Activated CD8-positive, alpha-beta memory T cell treated with anti-CD3 and anti-CD28 coated beads, Interleukin-2, amount 50 U/mL, for 24 hours (primary cell): ENCODE data around the gene PURB.
"Not testable (repeated sequence)": the region's sequence is repeated elsewhere in the genome, so short reads cannot be mapped to it uniquely, and the experiment has no call there.

Experiments used
- DNase-seq: peaks from one replicate; pipeline ENCODE4 v3.0.0-alpha.2; 2020; ENCODE audit errors: extremely low read depth

Gene PURB

DNA sequence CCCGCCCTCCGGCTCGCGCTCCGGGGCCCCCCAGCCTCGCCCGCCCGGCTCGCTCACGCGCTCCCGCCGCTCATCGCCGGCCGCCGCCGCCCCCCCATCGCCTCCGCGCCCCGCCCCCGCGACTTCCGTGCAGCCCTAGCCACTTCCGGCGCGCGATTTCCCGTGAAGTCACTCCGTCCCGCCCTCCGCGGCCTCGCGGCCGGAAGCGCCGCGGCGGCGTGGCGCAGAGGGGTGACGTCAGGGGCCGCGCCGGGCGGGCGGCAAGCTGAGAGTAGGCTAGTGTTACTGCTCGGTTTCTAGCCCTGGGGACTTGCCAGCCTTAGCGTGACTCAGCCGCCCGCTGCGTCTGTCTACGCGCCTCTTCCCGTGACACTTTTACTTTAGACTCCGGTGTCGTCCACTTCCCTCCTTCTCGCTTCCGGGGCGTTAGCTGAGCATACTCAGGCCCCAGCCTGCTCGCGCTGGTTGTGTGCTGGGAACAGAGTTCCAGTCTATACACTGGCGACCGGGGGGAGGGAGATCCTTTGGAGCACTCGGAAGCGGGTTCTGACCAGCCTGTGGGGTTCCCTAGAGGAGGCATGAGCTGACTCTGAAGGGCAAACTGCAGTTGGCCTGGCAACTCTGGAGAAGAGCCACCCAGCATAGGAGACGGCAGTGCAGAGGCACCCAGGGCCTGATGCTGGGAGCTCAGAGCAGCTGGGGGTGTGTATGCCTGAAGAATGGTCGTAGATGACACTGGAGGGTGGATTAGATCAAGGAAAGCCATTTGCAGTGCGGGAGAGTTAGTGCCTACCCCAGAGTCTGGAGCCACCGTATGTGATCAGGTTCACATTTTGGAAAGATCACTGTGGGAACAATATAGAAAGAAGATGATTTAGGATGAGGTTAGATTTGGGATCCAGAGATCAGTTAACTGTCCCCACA lies at the start of gene PURB:
Gene PURB, minus strand, starts transcription at position 137 of the 924 bp plus-strand sequence. CDS start 182 bp downstream, outside the sequence.
- DNase-seq: peak; percentile 84

DNA sequence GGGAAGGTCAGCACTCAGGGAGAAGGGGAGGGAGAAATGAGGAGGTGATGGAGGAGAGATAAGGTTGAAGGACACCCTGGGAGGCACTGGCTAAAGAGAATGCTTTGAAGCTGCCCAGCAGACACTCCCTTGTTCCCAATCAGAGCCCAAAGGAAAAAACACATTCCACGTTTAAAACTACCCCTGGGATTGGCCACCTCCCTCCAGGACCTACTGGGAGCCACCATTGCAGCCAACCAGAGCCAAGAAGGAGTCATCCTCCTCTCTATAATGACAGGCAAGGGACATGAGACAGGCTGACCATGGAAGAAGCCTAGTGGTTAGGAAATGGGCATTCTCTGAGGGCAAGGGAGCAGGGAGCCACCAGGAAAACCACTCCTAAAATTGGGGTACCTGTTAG lies 49.7 kb upstream of the PURB start:
- DNase-seq: no peak

DNA sequence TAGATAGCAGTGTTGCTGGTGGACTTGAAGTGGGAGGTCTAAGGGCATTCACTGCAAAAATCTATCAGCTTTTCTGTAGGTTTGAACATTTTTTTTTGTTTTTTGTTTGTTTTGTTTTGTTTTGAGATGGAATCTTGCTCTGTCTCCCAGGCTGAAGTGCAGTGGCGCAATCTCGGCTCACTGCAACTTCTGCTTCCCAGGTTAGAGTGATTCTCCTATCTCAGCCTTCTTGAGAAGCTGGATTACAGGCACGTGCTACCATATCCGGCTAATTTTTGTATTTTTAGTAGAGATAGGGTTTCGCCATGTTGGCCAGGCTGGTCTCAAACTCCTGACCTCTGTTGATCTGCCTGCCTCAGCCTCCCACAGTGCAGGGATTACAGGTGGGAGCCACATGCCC lies 49.2 kb upstream of the PURB start:
- DNase-seq: not testable (repeated sequence)

DNA sequence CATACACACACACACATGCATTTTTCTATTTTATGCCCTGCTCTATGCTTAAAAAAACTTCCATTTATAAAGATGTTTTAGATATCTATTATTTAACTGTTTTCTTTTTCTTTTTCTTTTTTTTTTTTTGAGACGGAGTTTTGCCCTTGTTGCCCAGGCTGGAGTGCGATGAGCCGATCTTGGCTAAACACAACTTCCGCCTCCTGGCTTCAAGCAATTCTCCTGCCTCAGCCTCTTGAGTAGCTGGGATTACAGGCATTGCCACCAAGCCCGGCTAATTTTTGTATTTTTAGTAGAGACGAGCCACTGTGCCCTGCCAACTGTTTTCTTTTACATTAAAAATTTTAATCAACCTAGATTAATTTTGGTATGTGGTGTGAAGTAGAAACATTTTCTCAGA lies 45.6 kb upstream of the PURB start:
- DNase-seq: no peak

DNA sequence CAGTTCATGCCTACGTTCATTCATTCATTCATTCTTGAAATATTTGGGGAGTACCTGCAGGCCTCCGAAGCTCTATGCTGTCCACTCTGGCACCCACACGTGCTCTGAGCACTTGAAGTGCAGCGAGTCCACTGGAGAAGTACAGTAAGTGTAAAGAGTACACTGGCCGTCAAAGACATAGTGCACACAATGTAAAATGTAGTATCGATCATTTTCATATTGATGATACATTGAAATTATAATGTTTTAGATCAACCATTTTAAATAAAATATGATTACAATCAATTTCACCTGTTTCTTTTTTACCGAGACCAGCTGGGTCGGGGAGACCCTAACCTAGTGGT lies 37.0 kb upstream of the PURB start:
- DNase-seq: no peak

DNA sequence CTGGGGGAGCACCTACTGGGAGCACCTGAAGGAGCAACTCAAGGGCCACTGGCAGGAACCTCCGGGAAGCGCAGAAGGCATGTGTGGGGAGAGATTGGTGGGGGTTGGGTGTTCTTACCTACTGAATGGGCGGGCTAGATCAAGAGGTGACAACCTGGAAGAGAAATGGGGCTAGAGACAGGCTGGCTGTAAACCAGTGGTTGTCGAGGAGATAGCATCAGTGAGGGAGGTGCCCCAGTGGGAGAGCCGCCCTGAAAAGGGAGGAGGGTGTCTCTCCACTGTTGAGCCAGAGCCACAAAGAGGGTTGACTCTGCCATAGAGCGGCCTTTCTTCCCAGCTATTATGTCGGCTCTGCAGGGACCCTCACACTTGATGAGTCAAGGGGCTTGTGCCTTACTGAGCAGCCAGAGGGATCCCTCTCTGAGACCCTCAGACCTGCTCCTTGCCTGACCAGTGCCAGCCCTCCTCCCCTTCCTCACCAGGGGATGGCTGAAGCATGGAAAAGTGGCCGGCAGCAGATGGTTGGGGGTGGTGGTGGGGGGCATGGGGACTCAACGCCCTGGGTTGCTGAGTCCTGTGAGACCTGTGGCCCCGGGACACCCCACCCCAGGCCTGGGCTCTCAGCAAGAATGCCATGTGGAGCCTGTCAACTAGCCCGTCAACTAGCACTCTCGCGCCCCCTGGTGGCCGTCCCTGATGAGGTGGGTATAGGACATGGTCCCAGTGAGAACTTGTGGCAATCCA lies 36.4 kb upstream of the PURB start:
- DNase-seq: peak; percentile 93

DNA sequence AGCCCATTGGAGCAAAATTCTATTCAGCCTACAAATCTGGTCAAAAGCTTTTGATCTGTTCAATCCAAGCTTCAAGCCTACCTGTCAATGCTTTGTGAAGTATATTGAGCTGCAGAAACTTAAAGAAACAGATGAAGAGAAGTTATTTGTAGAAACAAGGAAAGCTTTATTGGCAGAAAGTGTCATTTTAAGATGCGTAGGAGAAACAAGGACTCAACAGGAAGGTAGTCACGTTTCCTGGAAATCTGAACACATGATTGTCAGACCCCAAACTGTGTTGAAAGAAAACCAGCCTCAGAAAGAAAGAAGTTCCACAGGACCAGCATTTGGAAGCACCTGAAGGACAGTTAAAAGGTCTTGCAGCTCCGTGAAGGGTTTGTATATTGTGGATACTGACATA lies 34.8 kb upstream of the PURB start:
- DNase-seq: no peak

DNA sequence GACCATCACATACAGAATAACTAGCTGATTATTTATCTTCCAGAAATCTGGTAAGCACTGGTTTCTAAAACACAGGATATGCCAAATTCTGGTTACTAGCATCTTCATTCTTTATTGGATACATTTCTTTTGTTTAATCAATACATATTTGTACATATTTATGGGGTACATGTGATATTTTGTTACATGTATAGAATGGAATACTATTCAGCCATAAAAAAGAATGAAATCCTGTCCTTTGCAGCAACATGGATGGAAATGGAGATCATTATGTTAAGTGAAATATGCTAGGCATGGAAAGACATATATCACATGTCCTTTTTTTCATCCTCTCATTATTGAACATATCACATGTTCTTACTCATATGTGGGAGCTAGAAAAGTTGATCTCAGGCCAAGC lies 32.7 kb upstream of the PURB start:
- no peak for DNase-seq

DNA sequence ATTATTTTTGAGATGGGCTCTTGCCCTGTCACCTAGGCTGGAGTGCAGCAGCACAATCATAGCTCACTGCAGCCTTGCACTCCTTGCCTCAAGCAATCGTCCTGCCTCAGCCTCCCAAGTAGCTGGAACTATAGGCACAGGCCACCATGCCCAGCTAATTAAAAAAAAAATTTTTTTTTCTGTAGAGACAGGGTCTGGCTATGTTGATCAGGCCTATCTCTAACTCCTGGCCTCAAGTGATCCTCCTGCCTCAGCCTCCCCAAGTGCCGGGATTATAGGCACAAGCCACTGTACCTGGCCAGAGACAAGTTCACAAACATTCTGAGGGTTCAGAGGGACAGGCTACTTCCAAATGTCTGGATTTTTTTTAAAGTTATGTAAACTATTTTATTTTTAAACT lies 32.1 kb upstream of the PURB start:
- no peak for DNase-seq

DNA sequence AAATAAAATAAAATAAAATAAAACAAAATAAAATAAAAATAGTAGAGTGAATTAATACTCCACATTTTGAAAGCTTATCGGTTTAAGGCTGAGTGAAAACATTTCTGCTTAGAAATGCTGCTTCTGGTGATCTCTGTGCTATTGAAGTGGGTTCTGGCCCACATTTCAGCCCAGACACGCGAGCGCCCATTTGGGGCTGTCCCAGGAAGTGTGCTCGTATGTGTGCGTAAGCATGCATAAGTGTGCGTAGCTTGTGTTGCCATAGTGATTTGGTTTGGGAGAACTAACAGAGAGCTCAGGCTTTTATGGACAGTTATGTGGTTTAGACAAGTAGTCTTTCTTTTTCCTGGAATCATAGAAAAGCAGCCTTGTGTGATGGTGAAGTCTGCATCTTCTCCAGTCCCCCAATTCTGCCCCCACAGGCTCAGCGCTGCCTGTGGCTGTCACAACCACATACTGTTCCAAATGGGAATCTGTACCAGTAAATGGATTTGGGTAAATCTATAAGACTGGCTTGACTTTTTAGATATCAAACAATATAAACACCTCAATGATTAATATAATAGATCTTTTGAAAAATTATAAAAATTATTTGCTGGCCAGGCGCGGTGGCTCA lies 29.8 kb upstream of the PURB start:
- peak; percentile 19 for DNase-seq

DNA sequence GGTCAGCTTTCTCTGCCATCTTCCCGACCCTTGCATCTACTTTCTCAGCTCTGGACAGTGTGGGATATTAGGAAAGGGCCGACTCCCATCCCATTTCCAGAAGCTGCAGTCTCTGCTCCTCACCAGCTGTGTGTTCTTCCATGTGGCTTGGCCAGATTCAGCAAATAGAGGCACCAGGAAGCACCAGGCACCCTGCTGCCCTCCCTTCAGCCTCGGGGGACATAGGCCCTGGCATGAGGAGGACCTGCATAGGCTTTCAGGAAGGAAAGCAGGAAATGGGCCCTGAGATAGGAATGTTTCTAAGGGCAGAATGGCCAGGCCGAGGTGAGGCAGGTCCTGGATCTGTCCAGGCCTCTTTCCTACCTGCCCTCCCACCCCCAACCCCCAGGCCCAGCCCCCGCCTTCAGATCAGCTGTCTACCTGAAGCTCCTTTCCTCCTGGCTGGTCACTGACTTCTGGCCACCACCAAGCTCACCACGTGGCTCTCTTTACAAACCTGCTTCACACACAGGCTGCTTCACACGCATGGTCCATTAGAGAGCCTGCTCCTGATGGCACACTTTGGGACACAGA lies 27.5 kb upstream of the PURB start:
- DNase-seq: no peak

DNA sequence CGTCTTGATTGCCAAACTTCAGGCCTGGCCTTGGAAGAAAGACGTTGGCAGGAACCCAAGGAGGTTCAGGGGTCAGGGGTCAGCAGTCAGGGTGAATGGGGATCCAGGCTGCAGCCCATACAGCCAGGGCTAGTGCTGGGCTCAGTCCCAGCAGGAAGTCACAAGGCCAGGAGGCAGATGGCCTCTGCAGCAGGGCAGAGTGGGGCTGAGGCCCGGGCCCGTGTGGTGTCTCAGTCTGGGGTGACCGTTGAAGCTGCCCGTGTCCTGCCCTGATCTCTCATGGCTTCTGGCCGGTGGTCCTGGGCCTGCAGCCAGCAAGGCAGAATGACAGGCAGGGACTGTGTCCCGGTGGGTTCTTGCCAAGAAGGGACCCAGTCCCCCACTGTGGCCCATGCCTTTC lies 26.6 kb upstream of the PURB start:
- no peak for DNase-seq

DNA sequence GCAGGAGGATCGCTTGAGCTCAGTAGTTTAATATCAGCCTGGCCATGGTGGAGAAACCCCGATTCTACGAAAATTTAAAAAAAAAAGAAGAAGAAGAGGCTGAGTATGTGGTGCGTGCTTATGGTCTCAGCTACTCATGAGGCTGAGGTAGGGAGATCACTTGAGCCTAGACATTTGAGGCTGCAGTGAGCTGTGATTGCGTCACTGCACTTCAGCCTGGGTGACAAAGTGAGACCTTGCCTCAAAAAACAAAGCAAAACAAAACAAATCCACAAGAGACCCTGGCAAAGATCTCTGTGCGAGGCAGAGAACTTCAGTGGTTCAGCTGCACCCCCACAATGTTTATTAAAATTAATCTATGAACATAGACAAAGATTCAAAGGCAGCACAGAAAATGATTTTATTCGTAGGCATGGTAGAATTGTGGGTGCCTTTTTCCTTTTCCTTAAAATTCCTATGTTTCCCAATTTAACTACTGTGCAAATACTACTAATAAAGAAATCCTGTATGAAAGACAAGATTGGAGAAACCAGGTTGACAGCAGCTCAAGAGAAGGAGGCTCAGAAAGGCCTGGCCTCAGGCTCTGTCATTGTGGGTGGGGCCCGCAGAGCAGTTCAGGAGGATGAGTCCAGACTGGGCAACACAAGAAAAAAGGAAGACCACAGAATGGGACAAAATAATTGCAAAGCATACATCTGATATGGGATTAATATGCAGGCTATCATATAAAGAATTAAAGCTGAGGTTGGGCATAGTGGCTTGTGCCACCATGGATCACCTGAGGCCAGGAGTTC lies 24.5 kb upstream of the PURB start:
- no peak for DNase-seq

DNA sequence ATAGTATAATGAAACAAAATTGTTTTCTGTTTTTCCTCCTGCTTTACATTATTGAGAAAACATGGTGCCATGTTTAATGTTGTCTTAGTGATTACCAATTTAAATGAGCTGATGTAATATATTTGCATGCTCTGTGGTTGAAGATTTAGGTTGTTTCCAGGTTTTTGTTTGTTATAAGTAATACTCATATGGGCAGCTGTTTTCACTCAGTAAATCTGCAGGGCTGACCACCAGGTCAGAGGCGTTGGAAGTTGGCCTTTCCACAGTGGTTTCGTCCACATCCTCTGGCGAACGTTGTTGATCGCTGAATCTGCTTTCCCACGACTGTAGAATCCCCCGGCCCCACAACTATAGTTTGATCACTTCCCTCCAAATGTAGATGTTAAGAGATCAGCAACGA lies 21.6 kb upstream of the PURB start:
- no peak for DNase-seq

DNA sequence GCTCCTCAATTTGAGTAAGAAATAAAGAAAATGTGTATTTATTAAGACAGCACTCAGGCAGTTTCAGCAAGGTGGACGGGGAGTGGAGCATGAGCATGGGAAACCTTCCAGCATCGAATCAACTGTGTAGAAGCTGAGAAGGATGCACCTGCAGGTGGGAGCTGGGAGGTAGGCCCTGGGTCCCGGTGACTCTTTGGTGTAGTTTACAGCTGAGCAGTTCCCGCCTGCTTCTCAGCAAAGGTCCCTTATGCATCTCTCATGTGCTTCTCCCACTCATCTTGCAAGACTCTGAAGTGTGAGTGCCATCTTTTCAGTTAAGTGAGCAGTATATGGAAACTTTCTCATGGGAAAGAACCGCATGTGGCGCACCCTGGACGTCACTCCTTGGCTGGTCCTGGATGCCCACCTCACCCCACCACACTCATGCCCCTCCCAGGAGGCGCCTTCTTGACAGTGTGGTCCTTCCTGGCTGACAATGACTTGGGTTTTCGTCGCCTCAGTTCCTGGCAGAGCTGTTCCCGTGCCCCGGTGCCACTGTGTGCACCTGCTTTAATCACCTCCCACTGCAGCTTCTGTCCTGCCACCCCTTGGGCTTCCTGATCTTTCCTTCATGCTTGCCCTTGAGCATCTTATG lies 19.8 kb upstream of the PURB start:
- DNase-seq: no peak

DNA sequence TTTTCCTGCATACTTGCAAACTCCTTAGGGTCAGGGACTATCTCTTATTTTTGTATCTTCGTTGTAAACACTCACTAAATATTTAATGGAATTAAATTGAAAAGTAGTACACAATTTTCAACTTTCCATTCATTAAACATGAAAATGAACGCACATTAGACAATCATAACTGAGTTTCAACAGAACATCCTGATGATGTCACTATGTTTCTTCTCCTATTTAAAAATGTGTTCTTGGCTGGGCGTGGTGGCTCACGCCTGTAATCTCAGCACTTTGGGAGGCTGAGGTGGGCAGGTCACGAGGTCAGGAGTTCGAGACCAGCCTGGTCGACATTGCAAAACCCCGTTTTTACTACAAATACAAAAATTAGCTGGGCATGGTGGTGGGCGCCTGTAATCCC lies 14.1 kb upstream of the PURB start:
- no peak for DNase-seq

DNA sequence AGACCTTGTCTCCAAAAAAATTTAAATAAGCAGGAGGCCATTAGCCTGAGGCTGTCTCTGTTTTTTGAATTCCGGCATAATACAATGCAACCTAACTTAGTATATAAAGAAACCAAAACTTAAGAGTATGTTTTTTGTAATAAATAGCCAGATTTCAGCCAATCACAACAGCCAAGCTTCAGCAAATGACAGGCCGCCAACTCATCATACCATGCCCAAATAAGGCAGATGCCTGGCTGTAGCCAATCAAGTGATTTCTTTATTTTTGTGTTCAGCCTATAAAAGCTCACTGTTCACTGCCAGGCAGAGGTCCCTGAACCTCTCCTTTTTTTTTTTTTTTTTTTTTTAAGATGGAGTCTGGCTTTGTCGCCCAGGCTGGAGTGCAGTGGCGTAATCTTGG lies 12.7 kb upstream of the PURB start:
- no peak for DNase-seq

DNA sequence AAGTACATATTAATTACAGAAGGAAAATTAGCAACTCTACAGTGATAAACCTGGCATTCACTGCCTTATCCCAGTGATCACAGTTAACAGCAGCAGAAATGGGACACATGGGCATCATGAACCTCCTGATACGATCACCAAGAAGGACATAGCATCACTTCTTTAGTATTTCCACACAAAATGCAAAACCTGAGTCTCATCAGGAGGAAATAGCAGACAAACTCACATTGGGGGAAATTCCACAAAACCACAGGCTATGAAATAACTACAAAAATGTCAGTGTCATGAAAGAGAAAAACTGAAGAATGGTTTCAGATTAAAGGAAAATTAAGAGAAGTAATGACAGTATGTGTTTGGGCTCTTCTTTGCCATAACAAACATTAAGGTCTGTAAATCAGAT lies 12.0 kb upstream of the PURB start:
- DNase-seq: no peak

DNA sequence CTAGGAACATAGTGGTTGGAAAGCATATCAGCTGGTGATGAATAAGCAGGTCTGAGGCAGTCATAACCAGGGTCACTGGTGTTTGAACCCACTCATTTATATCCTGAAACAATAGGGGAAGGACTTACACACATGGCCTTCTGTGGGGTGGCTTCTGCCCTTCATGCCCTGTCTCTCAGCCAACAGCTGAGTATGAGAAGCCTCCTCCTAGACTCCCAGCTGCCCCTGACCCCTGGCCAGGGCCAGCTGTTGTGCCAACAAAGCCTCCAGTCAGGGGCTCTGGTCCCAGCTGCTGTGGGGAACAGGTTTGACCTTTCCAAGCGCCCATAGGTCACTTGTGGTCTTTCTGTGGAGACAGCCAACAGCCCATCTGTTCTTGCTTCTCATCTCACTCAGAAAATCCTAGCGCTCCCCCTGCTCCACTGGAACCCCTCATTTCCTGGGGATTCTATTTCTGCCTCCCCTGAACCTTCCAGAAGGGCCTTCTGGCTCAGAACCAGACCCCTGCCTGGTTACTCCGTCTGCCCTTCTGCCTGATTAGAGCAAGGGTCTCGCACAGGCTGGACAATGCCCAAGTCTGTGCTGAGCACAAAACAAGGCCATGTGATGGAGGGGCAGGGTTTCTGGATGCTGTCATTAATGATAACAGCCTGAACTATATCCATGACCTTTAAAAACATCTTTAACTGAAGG lies 9.7 kb upstream of the PURB start:
- DNase-seq: no peak

DNA sequence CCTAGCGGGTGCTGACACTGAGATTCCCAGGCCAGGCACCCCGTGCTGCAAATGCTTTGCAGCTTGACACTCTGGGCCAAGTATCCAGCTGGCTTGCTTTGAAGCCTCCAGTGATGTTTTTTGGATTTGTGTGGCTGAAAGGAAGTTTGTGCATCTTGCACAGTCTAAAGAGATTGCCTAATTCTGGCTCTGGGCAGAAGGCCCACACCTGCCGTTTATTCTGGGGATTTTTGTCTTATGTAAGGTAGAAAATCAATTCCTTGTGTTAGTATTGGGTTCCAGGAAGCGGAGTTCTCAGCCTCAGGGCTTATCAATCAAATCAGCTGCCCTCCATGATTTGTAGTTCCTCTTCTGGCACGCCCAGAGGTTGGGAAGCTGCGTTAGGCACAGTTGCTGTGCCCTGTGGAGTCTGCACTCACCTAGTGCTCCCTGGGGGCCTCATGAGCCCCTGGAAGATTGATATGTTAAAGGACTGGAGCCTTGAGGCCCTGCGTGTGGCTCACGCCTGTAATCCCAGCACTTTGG lies 8.4 kb upstream of the PURB start:
- DNase-seq: no peak
